Fibroblast of villous mesenchyme (primary cell): Measurements from ENCODE around the gene ACSL3. TPM values are rescaled to one million over a fixed set of nuclear protein-coding genes. Genes with fewer than 3 reads are reported as not detected.

Experiments
- DNase-seq: peaks from one replicate; pipeline ENCODE4 v3.0.0-alpha.2; 2010; ENCODE audit warnings: low read depth
- H3K4me3 ChIP-seq: 2 replicates; pipeline ENCODE4 v1.5.1; 2011; ENCODE audit warnings: low read depth, mild to moderate bottlenecking, low read length
- total RNA-seq: library from RNA; depleted of rRNA; stranded (reverse); fragments of >200 nt; gene quantifications from 2 replicates; pipeline ENCODE4 v1.2.3, GENCODE V29; 2012
- TF ChIP-seq, protein P1 (sequence below): IDR thresholded peaks from 2 replicates; pipeline ENCODE4 v1.5.1; 2012; ENCODE audit warnings: low read depth, mild to moderate bottlenecking, low read length; ENCODE audit not compliant: insufficient read depth

ACSL3 gene
- total RNA-seq, 1 donor, result 207 TPM

DNA sequence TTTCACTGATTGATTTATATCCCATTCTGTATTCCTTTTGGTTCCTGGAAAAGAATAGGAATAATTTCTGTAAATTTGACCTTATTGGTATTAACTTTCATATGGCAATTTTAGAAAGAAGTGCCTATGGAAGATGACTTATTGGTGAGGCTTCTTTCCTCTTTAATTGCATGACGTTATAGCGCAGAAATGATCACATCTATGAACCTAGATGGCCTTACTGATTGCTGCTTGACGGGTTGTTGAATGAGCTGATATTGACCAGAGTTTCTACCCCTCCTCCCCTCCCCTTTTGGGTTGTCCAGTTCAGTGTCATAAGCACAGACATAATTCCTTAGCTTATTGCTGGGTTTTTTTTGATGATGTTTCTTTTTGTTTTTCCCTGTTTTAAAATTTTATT is 14.6 kb downstream of the ACSL3 start:
- DNase-seq, result peak; percentile 19
- H3K4me3 ChIP-seq, result no peak overlapping the region
- TF ChIP-seq, protein P1, sequence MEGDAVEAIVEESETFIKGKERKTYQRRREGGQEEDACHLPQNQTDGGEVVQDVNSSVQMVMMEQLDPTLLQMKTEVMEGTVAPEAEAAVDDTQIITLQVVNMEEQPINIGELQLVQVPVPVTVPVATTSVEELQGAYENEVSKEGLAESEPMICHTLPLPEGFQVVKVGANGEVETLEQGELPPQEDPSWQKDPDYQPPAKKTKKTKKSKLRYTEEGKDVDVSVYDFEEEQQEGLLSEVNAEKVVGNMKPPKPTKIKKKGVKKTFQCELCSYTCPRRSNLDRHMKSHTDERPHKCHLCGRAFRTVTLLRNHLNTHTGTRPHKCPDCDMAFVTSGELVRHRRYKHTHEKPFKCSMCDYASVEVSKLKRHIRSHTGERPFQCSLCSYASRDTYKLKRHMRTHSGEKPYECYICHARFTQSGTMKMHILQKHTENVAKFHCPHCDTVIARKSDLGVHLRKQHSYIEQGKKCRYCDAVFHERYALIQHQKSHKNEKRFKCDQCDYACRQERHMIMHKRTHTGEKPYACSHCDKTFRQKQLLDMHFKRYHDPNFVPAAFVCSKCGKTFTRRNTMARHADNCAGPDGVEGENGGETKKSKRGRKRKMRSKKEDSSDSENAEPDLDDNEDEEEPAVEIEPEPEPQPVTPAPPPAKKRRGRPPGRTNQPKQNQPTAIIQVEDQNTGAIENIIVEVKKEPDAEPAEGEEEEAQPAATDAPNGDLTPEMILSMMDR, result no peak

DNA sequence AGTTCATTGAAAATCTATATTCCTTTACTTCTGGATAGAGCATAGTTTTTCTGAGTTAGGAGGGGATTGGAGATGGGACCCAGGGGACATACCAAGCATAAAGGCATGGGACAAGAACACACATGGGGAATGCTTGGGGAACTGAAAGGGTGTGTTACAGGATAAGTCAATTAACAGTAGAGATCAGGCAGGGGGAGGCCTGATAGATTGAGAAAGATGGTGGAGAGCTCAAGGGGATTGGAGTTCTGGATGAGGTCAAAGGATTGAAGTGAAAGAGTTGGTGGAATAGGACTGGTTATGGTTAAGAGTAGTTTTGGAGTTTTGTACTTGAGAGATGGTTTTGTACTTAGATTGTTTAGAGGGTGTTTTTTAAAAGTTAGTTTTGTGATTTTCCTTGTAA is 16.1 kb downstream of the ACSL3 start:
- no peak for DNase-seq
- H3K4me3 ChIP-seq, result no peak overlapping the region

DNA sequence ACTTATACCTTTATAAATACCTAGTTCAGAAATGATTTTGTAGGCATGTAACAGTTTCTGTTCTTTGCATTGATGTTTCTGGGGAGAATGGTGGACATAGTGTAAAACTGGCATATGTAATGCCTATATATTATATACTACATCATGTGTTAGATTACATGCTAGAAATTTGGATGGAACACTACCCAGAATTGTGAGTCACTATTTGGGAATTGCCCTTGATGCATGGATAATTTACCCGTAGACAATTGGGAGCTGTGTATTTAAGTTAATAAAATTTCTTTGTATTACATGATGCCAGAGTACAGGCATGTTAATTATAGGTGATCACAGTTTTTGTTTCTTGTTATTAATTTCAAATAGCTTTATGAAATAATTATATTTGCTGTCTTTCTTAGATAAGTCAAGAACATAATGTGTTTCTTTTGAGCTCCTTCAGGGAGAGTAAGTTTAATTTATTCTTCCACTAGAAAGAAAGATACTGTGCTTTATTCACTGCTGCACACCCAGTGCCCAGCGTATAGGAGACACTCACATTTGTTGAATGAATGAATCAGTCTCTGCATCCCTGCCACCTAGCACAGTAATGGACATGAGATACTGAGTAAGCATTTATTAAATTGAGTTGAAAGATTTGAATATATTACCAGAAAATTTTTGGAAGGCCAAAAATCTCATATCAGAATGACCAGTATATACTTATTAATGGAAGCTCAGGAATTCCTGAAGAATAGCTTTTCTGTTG is 16.9 kb downstream of the ACSL3 start:
- H3K4me3 ChIP-seq, result no peak overlapping the region
- TF ChIP-seq, protein P1, result no peak
- DNase-seq, result no peak

More for the DNA sequence above, 16.1 kb downstream of the ACSL3 start:
- TF ChIP-seq, protein P1, result no peak

DNA sequence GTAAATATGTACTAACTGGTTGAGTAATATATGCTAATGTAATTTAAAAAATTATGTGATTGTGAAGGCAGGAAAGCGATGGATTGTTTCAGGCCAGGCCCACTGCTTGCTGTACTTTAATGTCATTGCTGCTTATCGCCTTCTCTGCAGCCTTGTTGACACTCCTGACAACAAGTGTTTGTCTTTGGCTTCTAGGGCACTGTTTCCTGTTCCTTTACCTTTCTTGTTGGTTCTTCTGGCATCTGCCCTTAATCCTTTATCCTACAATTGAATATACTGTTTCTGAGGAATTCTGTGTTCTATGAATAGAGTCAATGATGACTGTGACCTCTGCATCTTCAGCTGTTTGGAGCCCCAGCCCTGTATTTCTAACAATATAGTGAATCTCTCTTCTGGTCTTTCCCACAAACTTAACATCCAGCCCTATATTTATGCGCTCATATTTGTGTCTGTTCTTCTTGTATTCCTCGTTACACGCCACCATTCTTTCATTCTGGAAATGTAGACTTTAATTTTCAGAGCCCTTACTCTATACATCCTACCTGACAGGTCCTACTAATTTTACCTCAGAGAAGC is 17.6 kb downstream of the ACSL3 start:
- no peak overlapping the region for H3K4me3 ChIP-seq
- no peak for DNase-seq
- TF ChIP-seq, protein P1, result no peak

DNA sequence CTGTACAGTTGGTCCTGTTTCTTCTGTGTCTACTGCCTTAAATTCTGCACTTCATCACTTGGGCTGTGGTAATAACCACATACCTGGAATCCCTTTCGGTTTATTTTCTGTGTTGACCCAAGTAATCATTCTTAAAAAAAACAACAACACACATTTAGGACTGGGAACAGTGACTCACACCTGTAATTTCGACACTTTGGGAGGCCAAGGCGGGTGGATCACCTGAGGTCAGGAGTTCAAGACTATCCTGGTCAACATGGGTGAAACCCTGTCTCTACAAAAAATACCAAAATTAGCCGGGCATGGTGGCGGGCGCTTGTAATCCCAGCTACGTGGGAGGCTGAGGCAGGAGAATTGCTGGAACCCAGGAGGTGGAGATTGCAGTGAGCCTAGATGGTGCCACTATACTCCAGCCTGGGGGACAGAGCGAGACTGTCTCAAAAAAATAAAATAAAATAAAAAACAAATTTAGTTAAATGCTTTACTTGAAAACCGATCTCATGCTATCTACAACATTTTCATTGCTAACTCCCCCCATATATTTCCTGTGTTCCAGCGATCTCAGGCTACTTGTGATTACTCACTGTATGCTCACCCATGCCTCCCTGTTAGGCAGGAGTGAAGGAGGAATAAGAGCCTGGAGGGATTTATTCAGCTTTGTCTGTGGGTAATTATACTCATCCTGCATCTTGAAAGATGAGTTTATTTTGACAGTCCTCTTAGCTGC is 18.2 kb downstream of the ACSL3 start:
- no peak overlapping the region for H3K4me3 ChIP-seq
- peak; percentile 41 for DNase-seq
- TF ChIP-seq, protein P1, result no peak

DNA sequence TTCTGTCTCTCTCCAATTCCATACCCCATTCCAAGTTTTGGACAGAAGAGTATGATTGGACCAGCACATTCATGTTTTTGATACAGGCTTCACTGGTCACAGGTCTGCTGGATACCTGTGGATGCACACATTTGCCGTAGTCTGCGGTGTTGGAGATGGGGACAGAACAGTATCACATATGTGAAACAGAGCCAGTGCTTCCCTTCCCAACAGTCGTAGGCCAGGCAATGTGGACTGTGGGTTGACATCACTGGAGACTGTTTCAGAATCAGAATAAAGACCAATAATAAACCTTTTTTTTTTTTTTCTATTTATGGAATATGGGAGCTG is 18.7 kb downstream of the ACSL3 start:
- H3K4me3 ChIP-seq, result no peak overlapping the region
- DNase-seq, result no peak
- TF ChIP-seq, protein P1, result no peak
